ENCODE results near the gene HSD17B3.
"Not testable (repeated sequence)": the region's sequence is repeated elsewhere in the genome, so short reads cannot be mapped to it uniquely, and the experiment has no call there.

GRCh38 chr9:96189581-96189980 lies 112.4 kb downstream of the HSD17B3 start:
- not testable (repeated sequence) for TF ChIP-seq CTCF, POLR2A, POLR2AphosphoS5 (IDR thresholded peaks at IDR 0.05)
